HepG2 (cell line): ENCODE data around the gene TAPBP. TPM values are rescaled to one million over a fixed set of nuclear protein-coding genes. Genes with fewer than 3 reads are reported as not detected.

ENCODE experiments used
- DR1 ChIP-seq: sonication (generic); formaldehyde crosslinking; IDR thresholded peaks from 2 replicates; pipeline ENCODE4 v1.8.0; 2021; ENCODE audit warnings: mild to moderate bottlenecking, missing genetic modification reagents, inconsistent platforms
- GZF1 ChIP-seq: sonication (generic); formaldehyde crosslinking; IDR thresholded peaks from 2 replicates; pipeline ENCODE4 v1.5.1; 2020; ENCODE audit warnings: mild to moderate bottlenecking, missing genetic modification reagents
- KDM5B ChIP-seq: sonication (generic); formaldehyde crosslinking; IDR thresholded peaks from 2 replicates; pipeline ENCODE4 v1.4.0; 2020; ENCODE audit warnings: missing genetic modification reagents, mild to moderate bottlenecking, borderline replicate concordance
- NFKBIZ ChIP-seq: IDR thresholded peaks from 2 replicates; pipeline ENCODE4 v1.6.1; 2018; ENCODE audit warnings: missing genetic modification reagents, missing compliant biosample characterization
- PHF21A ChIP-seq: sonication (generic); formaldehyde crosslinking; IDR thresholded peaks from 2 replicates; pipeline ENCODE4 v1.5.0; 2020; ENCODE audit warnings: mild to moderate bottlenecking, missing genetic modification reagents
- TAF15 ChIP-seq: fragments of 200-400 bp; formaldehyde crosslinking; IDR thresholded peaks from one replicate; pipeline ENCODE4 v1.6.1; 2018; ENCODE audit warnings: mild to moderate bottlenecking, low read depth, low read length; ENCODE audit not compliant: poor library complexity, severe bottlenecking
- TBP ChIP-seq: sonication (generic); formaldehyde crosslinking; IDR thresholded peaks from 2 replicates; pipeline ENCODE4 v1.5.0; 2020; ENCODE audit warnings: missing genetic modification reagents
- YEATS2 ChIP-seq: sonication (generic); formaldehyde crosslinking; IDR thresholded peaks from 2 replicates; pipeline ENCODE4 v1.4.0; 2020; ENCODE audit warnings: missing genetic modification reagents, borderline replicate concordance
- ZBTB21 ChIP-seq: sonication (generic); formaldehyde crosslinking; IDR thresholded peaks from 2 replicates; pipeline ENCODE4 v1.4.0; 2020; ENCODE audit warnings: missing genetic modification reagents
- ZNF207 ChIP-seq: fragments of 450-650 bp; IDR thresholded peaks from 2 replicates; pipeline ENCODE4 v1.6.1; 2016; ENCODE audit warnings: antibody characterized with exemption, borderline replicate concordance
- ZNF430 ChIP-seq: sonication (generic); formaldehyde crosslinking; IDR thresholded peaks from 2 replicates; pipeline ENCODE4 v1.9.0; 2021; ENCODE audit warnings: mild to moderate bottlenecking, missing genetic modification reagents
- ZNF816 ChIP-seq: sonication (generic); formaldehyde crosslinking; IDR thresholded peaks from 2 replicates; pipeline ENCODE4 v1.8.0; 2022; ENCODE audit warnings: missing genetic modification reagents, mild to moderate bottlenecking, borderline replicate concordance
- polyA plus RNA-seq, 8 experiments: library from polyadenylated mRNA; depleted of rRNA in 3 of 8; stranded (reverse) in 7 of 8; unstranded in 1 of 8; fragments of >200 nt; fragmentation: Illumina TruSeq in 4 of 8; extraction: Trizol in 4 of 8; gene quantifications; 2 replicates each; pipeline versions ENCODE4 v1.2.1 to v1.2.3, GENCODE V29; 2011 to 2016; ENCODE audit warnings: low read depth in 4 of 8, missing spikeins in 1 of 8, mixed read lengths in 1 of 8; ENCODE audit not compliant: insufficient read depth in 1 of 8
- total RNA-seq, 5 experiments: library from RNA; depleted of rRNA; stranded (reverse); fragments of >200 nt; fragmentation: Illumina TruSeq; extraction: Trizol; gene quantifications; 2 replicates each; pipeline ENCODE4 v1.2.3, GENCODE V29; 2016; ENCODE audit warnings: low read depth in 1 of 5
- TF ChIP-seq, protein P1 (sequence below): sonication (generic); formaldehyde crosslinking; IDR thresholded peaks from 2 replicates; pipeline ENCODE4 v1.4.0; 2020; ENCODE audit warnings: missing genetic modification reagents, borderline replicate concordance
- TF ChIP-seq, protein P2 (sequence below): sonication (generic); formaldehyde crosslinking; IDR thresholded peaks from 2 replicates; pipeline ENCODE4 v1.8.1; 2023; ENCODE audit warnings: mild to moderate bottlenecking, missing genetic modification reagents
- TF ChIP-seq, protein P3 (sequence below): sonication (generic); formaldehyde crosslinking; conservative IDR thresholded peaks from 2 replicates; pipeline ENCODE4 v1.4.0; 2020; ENCODE audit warnings: missing genetic modification reagents
- TF ChIP-seq, protein P4 (sequence below): sonication (generic); formaldehyde crosslinking; IDR thresholded peaks from 2 replicates; pipeline ENCODE4 v1.4.0; 2020; ENCODE audit warnings: mild to moderate bottlenecking, missing genetic modification reagents

The TAPBP gene
- total and polyA plus RNA-seq, 2 of the 13 experiments (the other 11 are each of a cell fraction or from before 2014, with no cell fraction given) = 27.4 to 32.3 TPM

DNA sequence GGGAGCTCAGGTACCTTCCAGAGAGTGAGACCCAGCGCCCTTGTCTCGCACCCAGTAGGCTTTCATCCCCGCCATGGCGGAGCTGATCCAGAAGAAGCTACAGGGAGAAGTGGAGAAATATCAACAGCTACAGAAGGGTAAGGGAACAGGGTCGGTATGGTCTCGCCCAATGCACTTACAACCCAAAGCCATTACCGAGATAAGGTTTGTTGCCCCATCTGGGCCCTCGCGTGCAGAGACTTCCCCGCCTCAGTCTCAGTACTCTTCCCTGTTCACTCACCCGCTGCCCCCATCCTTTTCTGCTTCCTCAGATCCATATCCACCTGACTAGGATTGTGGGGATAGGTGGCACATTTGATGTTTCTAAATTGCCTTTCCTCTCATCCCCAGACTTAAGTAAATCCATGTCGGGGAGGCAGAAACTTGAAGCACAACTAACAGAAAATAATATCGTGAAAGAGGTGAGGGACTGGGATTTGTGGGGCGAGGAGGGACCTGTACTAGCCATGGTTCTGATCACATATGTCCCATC lies 24.0 kb downstream of the TAPBP start (continued):
- TF ChIP-seq, protein P1, sequence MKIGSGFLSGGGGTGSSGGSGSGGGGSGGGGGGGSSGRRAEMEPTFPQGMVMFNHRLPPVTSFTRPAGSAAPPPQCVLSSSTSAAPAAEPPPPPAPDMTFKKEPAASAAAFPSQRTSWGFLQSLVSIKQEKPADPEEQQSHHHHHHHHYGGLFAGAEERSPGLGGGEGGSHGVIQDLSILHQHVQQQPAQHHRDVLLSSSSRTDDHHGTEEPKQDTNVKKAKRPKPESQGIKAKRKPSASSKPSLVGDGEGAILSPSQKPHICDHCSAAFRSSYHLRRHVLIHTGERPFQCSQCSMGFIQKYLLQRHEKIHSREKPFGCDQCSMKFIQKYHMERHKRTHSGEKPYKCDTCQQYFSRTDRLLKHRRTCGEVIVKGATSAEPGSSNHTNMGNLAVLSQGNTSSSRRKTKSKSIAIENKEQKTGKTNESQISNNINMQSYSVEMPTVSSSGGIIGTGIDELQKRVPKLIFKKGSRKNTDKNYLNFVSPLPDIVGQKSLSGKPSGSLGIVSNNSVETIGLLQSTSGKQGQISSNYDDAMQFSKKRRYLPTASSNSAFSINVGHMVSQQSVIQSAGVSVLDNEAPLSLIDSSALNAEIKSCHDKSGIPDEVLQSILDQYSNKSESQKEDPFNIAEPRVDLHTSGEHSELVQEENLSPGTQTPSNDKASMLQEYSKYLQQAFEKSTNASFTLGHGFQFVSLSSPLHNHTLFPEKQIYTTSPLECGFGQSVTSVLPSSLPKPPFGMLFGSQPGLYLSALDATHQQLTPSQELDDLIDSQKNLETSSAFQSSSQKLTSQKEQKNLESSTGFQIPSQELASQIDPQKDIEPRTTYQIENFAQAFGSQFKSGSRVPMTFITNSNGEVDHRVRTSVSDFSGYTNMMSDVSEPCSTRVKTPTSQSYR (CRISPR knock-in tag) = peak; percentile 5; the same call in 1 of the 2 replicates
- TF ChIP-seq GZF1 = no peak
- TF ChIP-seq DR1 = 0 out of 2 replicates have a peak, but pooled peaks have one; percentile 29
- peak; percentile 58; the same call in 1 of the 2 replicates for TF ChIP-seq KDM5B
- TF ChIP-seq, protein P2, sequence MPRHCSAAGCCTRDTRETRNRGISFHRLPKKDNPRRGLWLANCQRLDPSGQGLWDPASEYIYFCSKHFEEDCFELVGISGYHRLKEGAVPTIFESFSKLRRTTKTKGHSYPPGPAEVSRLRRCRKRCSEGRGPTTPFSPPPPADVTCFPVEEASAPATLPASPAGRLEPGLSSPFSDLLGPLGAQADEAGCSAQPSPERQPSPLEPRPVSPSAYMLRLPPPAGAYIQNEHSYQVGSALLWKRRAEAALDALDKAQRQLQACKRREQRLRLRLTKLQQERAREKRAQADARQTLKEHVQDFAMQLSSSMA (CRISPR knock-in tag) = no peak; the same call in 1 of the 2 replicates
- no peak for TF ChIP-seq ZNF207
- TF ChIP-seq PHF21A (CRISPR knock-in tag) = peak; percentile 3; the same call in 1 of the 2 replicates
- TF ChIP-seq TBP (CRISPR knock-in tag) = no peak
- TF ChIP-seq NFKBIZ (CRISPR knock-in tag) = no peak
- TF ChIP-seq ZNF430 (CRISPR knock-in tag) = 0 out of 2 replicates have a peak, but pooled peaks have one; percentile 70
- TF ChIP-seq, protein P3, sequence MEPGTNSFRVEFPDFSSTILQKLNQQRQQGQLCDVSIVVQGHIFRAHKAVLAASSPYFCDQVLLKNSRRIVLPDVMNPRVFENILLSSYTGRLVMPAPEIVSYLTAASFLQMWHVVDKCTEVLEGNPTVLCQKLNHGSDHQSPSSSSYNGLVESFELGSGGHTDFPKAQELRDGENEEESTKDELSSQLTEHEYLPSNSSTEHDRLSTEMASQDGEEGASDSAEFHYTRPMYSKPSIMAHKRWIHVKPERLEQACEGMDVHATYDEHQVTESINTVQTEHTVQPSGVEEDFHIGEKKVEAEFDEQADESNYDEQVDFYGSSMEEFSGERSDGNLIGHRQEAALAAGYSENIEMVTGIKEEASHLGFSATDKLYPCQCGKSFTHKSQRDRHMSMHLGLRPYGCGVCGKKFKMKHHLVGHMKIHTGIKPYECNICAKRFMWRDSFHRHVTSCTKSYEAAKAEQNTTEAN = no peak
- no peak for TF ChIP-seq YEATS2 (CRISPR knock-in tag)
- TF ChIP-seq ZNF816 = 0 out of 2 replicates have a peak, but pooled peaks have one; percentile 30
- TF ChIP-seq ZBTB21 (CRISPR knock-in tag) = no peak
- no peak for TF ChIP-seq TAF15
- TF ChIP-seq, protein P4, sequence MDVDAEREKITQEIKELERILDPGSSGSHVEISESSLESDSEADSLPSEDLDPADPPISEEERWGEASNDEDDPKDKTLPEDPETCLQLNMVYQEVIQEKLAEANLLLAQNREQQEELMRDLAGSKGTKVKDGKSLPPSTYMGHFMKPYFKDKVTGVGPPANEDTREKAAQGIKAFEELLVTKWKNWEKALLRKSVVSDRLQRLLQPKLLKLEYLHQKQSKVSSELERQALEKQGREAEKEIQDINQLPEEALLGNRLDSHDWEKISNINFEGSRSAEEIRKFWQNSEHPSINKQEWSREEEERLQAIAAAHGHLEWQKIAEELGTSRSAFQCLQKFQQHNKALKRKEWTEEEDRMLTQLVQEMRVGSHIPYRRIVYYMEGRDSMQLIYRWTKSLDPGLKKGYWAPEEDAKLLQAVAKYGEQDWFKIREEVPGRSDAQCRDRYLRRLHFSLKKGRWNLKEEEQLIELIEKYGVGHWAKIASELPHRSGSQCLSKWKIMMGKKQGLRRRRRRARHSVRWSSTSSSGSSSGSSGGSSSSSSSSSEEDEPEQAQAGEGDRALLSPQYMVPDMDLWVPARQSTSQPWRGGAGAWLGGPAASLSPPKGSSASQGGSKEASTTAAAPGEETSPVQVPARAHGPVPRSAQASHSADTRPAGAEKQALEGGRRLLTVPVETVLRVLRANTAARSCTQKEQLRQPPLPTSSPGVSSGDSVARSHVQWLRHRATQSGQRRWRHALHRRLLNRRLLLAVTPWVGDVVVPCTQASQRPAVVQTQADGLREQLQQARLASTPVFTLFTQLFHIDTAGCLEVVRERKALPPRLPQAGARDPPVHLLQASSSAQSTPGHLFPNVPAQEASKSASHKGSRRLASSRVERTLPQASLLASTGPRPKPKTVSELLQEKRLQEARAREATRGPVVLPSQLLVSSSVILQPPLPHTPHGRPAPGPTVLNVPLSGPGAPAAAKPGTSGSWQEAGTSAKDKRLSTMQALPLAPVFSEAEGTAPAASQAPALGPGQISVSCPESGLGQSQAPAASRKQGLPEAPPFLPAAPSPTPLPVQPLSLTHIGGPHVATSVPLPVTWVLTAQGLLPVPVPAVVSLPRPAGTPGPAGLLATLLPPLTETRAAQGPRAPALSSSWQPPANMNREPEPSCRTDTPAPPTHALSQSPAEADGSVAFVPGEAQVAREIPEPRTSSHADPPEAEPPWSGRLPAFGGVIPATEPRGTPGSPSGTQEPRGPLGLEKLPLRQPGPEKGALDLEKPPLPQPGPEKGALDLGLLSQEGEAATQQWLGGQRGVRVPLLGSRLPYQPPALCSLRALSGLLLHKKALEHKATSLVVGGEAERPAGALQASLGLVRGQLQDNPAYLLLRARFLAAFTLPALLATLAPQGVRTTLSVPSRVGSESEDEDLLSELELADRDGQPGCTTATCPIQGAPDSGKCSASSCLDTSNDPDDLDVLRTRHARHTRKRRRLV (CRISPR knock-in tag) = peak; percentile 61; the same call in 1 of the 2 replicates
